IMR-90 (cell line): Measurements from ENCODE around the gene ASTN2. TPM values are rescaled to one million over a fixed set of nuclear protein-coding genes. Genes with fewer than 3 reads are reported as not detected.

Source experiments
- ATAC-seq: fragments of 200-7000 bp; cut with Tn5 transposase; 2 replicates; pipeline ENCODE4 v1.9.1; 2020; ENCODE audit warnings: low read depth, mild to moderate bottlenecking, moderate library complexity
- BruUV-seq: library from RNA; stranded (reverse); fragments of 400-500 nt; replicated peaks from 2 replicates; lab custom pipeline; 2021; lab: Mats Ljungman, UMichigan
- CTCF ChIA-PET: fragments of 300-600 bp; formaldehyde crosslinking; extraction: SDS; loops from one replicate; lab custom pipeline; 2021; ENCODE audit warnings: antibody characterized with exemption; lab: Yijun Ruan, JAX
- POLR2A ChIA-PET: fragments of 300-600 bp; sonication (Branson Sonifier 250); formaldehyde crosslinking; loops from one replicate; lab custom pipeline; 2022; ENCODE audit warnings: antibody characterized with exemption; ENCODE audit not compliant: unreplicated experiment; lab: Charles Lee
- DNase-seq: peaks from one replicate; pipeline ENCODE4 v3.0.0; 2013
- H2AFZ ChIP-seq: replicated peaks from 2 replicates; pipeline ENCODE3; 2013; ENCODE audit warnings: low read length, mild to moderate bottlenecking; ENCODE audit not compliant: poor library complexity
- H2AK5ac ChIP-seq: 2 replicates; pipeline ENCODE4 v1.6.1; 2013; ENCODE audit warnings: low read depth, low read length, inconsistent platforms
- H2AK9ac ChIP-seq: replicated peaks from 2 replicates; pipeline ENCODE3; 2013; ENCODE audit warnings: mild to moderate bottlenecking, low read depth, low read length, moderate library complexity; ENCODE audit not compliant: poor library complexity
- H2BK120ac ChIP-seq: 2 replicates; pipeline ENCODE4 v1.6.1; 2013; ENCODE audit warnings: low read depth, low read length, inconsistent platforms
- H2BK15ac ChIP-seq: 3 replicates; pipeline ENCODE4 v1.6.1; 2013; ENCODE audit warnings: low read depth, low read length, inconsistent platforms
- H2BK20ac ChIP-seq: 2 replicates; pipeline ENCODE4 v1.6.1; 2013; ENCODE audit warnings: low read depth, mild to moderate bottlenecking, inconsistent platforms, low read length, moderate library complexity
- H2BK5ac ChIP-seq: 2 replicates; pipeline ENCODE4 v1.6.1; 2013; ENCODE audit warnings: mild to moderate bottlenecking, low read depth, low read length, inconsistent platforms; ENCODE audit not compliant: poor library complexity, severe bottlenecking
- H3K14ac ChIP-seq: replicated peaks from 2 replicates; pipeline ENCODE4 v1.6.1; 2013; ENCODE audit warnings: low read depth, low read length, inconsistent platforms
- H3K18ac ChIP-seq: 2 replicates; pipeline ENCODE4 v1.6.1; 2013; ENCODE audit warnings: low read depth, low read length, control low read depth
- H3K23ac ChIP-seq: 2 replicates; pipeline ENCODE4 v1.6.1; 2013; ENCODE audit warnings: low read depth, low read length, inconsistent platforms
- H3K27ac ChIP-seq: 2 replicates; pipeline ENCODE4 v1.5.1; 2013; ENCODE audit warnings: mild to moderate bottlenecking, control low read depth, low read length; ENCODE audit not compliant: insufficient read depth
- H3K27me3 ChIP-seq: 2 replicates; pipeline ENCODE4 v1.6.1; 2013; ENCODE audit warnings: low read length; ENCODE audit not compliant: control insufficient read depth, insufficient read depth
- H3K36me3 ChIP-seq: 2 replicates; pipeline ENCODE4 v1.6.1; 2013; ENCODE audit warnings: low read length, mixed read lengths; ENCODE audit not compliant: control insufficient read depth, insufficient read depth
- H3K4ac ChIP-seq: 2 replicates; pipeline ENCODE4 v1.6.1; 2013; ENCODE audit warnings: low read depth, low read length, inconsistent platforms
- H3K4me1 ChIP-seq: 2 replicates; pipeline ENCODE4 v1.6.1; 2013; ENCODE audit warnings: low read length, mixed read lengths; ENCODE audit not compliant: control insufficient read depth, insufficient read depth
- H3K4me2 ChIP-seq: 2 replicates; pipeline ENCODE4 v1.6.1; 2013; ENCODE audit warnings: low read depth, mild to moderate bottlenecking, control low read depth, low read length, moderate library complexity
- H3K4me3 ChIP-seq: 2 replicates; pipeline ENCODE4 v1.5.1; 2013; ENCODE audit warnings: low read depth, mild to moderate bottlenecking, control low read depth, low read length, moderate library complexity; ENCODE audit not compliant: insufficient read depth
- H3K56ac ChIP-seq: 2 replicates; pipeline ENCODE4 v1.6.1; 2013; ENCODE audit warnings: low read length, inconsistent platforms; ENCODE audit not compliant: insufficient read depth; ENCODE audit errors: extremely low read depth
- H3K79me1 ChIP-seq, 2 experiments: 2 replicates each; pipeline ENCODE4 v1.6.1; 2013; ENCODE audit warnings: low read length in 2 of 2, inconsistent platforms in 1 of 2, low read depth in 1 of 2
- H3K9ac ChIP-seq: 2 replicates; pipeline ENCODE4 v1.6.1; 2013; ENCODE audit warnings: low read depth, low read length, control low read depth
- H3K9me1 ChIP-seq: 2 replicates; pipeline ENCODE4 v1.6.1; 2013; ENCODE audit warnings: low read length, inconsistent platforms; ENCODE audit not compliant: insufficient read depth
- H3K9me3 ChIP-seq: 2 replicates; pipeline ENCODE4 v1.6.1; 2013; ENCODE audit warnings: low read length; ENCODE audit not compliant: control insufficient read depth, insufficient read depth
- H4K20me1 ChIP-seq: 2 replicates; pipeline ENCODE4 v1.6.1; 2013; ENCODE audit warnings: low read length, inconsistent platforms; ENCODE audit not compliant: insufficient read depth
- H4K5ac ChIP-seq: 2 replicates; pipeline ENCODE4 v1.6.1; 2013; ENCODE audit warnings: mild to moderate bottlenecking, low read depth, low read length, control low read depth
- H4K8ac ChIP-seq, 2 experiments: 2 replicates each; pipeline ENCODE4 v1.6.1; 2013; ENCODE audit warnings: low read depth in 2 of 2, low read length in 2 of 2, control low read depth in 1 of 2, inconsistent platforms in 1 of 2
- H4K91ac ChIP-seq: 2 replicates; pipeline ENCODE4 v1.6.1; 2013; ENCODE audit warnings: low read depth, low read length, inconsistent platforms; ENCODE audit not compliant: insufficient read depth
- BHLHE40 ChIP-seq: fragments of 150-350 bp; IDR thresholded peaks from 2 replicates; pipeline ENCODE4 v1.6.1; 2016; ENCODE audit warnings: mild to moderate bottlenecking, low read depth, low read length
- CEBPB ChIP-seq: IDR thresholded peaks from 2 replicates; pipeline ENCODE4 v1.6.1; 2012; ENCODE audit warnings: low read depth, low read length, improper control_type of control experiment
- CHD1 ChIP-seq: IDR thresholded peaks from 2 replicates; pipeline ENCODE4 v1.6.1; 2012; ENCODE audit warnings: low read depth, low read length, improper control_type of control experiment
- CTCF ChIP-seq: conservative IDR thresholded peaks from 2 replicates; pipeline ENCODE4 v1.5.1; 2012; ENCODE audit warnings: mild to moderate bottlenecking, low read depth, low read length, improper control_type of control experiment
- ELK1 ChIP-seq: fragments of 150-350 bp; IDR thresholded peaks from 2 replicates; pipeline ENCODE4 v1.6.1; 2016; ENCODE audit warnings: low read depth, mild to moderate bottlenecking, low read length, moderate library complexity, borderline replicate concordance
- FOS ChIP-seq: fragments of 150-350 bp; IDR thresholded peaks from 2 replicates; pipeline ENCODE4 v1.6.1; 2016; ENCODE audit warnings: low read depth, low read length
- MAFK ChIP-seq: IDR thresholded peaks from 2 replicates; pipeline ENCODE4 v1.6.1; 2012; ENCODE audit warnings: low read depth, low read length, improper control_type of control experiment
- MAZ ChIP-seq: IDR thresholded peaks from 2 replicates; pipeline ENCODE4 v1.6.1; 2012; ENCODE audit warnings: low read depth, mild to moderate bottlenecking, low read length, improper control_type of control experiment, moderate library complexity, borderline replicate concordance
- MXI1 ChIP-seq: IDR thresholded peaks from 2 replicates; pipeline ENCODE4 v1.6.1; 2012; ENCODE audit warnings: low read depth, mild to moderate bottlenecking, low read length, moderate library complexity, borderline replicate concordance
- NFE2L2 ChIP-seq: fragments of 150-350 bp; IDR thresholded peaks from 2 replicates; pipeline ENCODE4 v1.6.1; 2016; ENCODE audit warnings: low read depth, mild to moderate bottlenecking, low read length
- POLR2A ChIP-seq: IDR thresholded peaks from 2 replicates; pipeline ENCODE4 v1.6.1; 2012; ENCODE audit warnings: mild to moderate bottlenecking, low read depth, low read length
- RAD21 ChIP-seq: IDR thresholded peaks from 2 replicates; pipeline ENCODE4 v1.6.1; 2012; ENCODE audit warnings: low read length, improper control_type of control experiment
- RCOR1 ChIP-seq: IDR thresholded peaks from 2 replicates; pipeline ENCODE4 v1.6.1; 2012; ENCODE audit warnings: mild to moderate bottlenecking, low read length, improper control_type of control experiment; ENCODE audit not compliant: insufficient replicate concordance
- RFX5 ChIP-seq: IDR thresholded peaks from 2 replicates; pipeline ENCODE4 v1.8.0; 2012; ENCODE audit warnings: low read depth, mild to moderate bottlenecking, low read length, moderate library complexity
- SMC3 ChIP-seq: fragments of 150-350 bp; IDR thresholded peaks from 2 replicates; pipeline ENCODE4 v1.6.1; 2016; ENCODE audit warnings: low read depth, mild to moderate bottlenecking, antibody characterized with exemption, low read length, moderate library complexity
- USF2 ChIP-seq: fragments of 150-350 bp; IDR thresholded peaks from 2 replicates; pipeline ENCODE4 v1.6.1; 2017; ENCODE audit warnings: mild to moderate bottlenecking, antibody characterized with exemption, low read length, low read depth
- WGBS, 2 experiments: methylation state at CpG; one replicate each; pipeline versions ENCODE4 v1.1.5 to v1.1.7; 2013; ENCODE audit warnings: missing lambda C conversion rate in 2 of 2; ENCODE audit not compliant: insufficient read length in 1 of 2; ENCODE audit errors: extremely low coverage in 2 of 2; 5-methylcytosine and 5-hydroxymethylcytosine counted together
- dilution Hi-C: fragments of 300-500 bp; cut with HindIII; formaldehyde crosslinking; loops from one replicate; pipeline ENCODE4 v1.14.3; 2018; ENCODE audit warnings: low sequenced_read_pairs; ENCODE audit not compliant: unreplicated experiment
- in situ Hi-C: fragments of 300-500 bp; cut with MboI; formaldehyde crosslinking; loops from 3 replicates; pipeline ENCODE4 v1.14.3; 2019; ENCODE audit warnings: low sequenced_read_pairs, inconsistent platforms, mixed read lengths
- intact Hi-C: fragments of 100-400 bp; cut with micrococcal nuclease; formaldehyde crosslinking; loops from 2 replicates; pipeline ENCODE4 v1.10.0; 2022
- polyA plus RNA-seq, 3 experiments: library from polyadenylated mRNA; depleted of rRNA; stranded (reverse); fragments of >200 nt; gene quantifications; 2 replicates each; pipeline ENCODE4 v1.2.3, GENCODE V29; 2012; ENCODE audit warnings: low replicate concordance in 1 of 3
- total RNA-seq: library from RNA; depleted of rRNA; stranded (reverse); fragments of >200 nt; gene quantifications from 2 replicates; pipeline ENCODE4 v1.2.3, GENCODE V29; 2012

The ASTN2 gene
- total and polyA plus RNA-seq, 2 of the 4 experiments (the other 2 are of a cell fraction) = 3.8 to 6.8 TPM

- intact Hi-C loops = no loop called here
- Histone ChIP-seq H4K5ac (no peak overlapping the region), H2AK9ac (no peak overlapping the region), H3K27me3 (no peaks in the 10 kb centered on the region), H3K9me3 (no peaks in the 10 kb centered on the region), H3K36me3 (peaks cover 67% of the 10 kb centered on the region), H3K9ac (no peak overlapping the region), H3K23ac (no peak overlapping the region), H3K14ac (no peak overlapping the region), H2BK5ac (no peak overlapping the region), H2AK5ac (no peak overlapping the region), H4K91ac (no peak overlapping the region), H3K9me1 (peaks cover 5% of the 10 kb centered on the region), H4K20me1 (0 out of 2 replicates have a peak, but pooled peaks cover 6% of the 10 kb centered on the region), H3K4me2 (no peak overlapping the region), H2BK20ac (no peak overlapping the region), H3K18ac (no peak overlapping the region), H3K4ac (no peak overlapping the region), H3K79me1 (no peaks in the 10 kb centered on the region), H3K4me3 (no peak overlapping the region), H2BK120ac (no peak overlapping the region), H3K4me1 (peaks cover 5% of the 10 kb centered on the region), H3K27ac (no peak overlapping the region), H4K8ac (no peak overlapping the region), H3K56ac (no peak overlapping the region), H2BK15ac (no peak overlapping the region), H2AFZ (no peak overlapping the region)
- TF ChIP-seq BHLHE40 (no peak), FOS (no peak), RAD21 (no peak), NFE2L2 (no peak), CHD1 (no peak), SMC3 (no peak), CTCF (no peak), CEBPB (no peak), RFX5 (no peak), RCOR1 (no peak), MXI1 (no peak), POLR2A (no peak), MAFK (no peak), MAZ (no peak), ELK1 (no peak), USF2 (no peak)
- CTCF ChIA-PET = no interaction called here
- POLR2A ChIA-PET = no interaction called here
- dilution Hi-C loops = no loop called here
- DNase-seq (no peak), ATAC-seq (no peak)
- in situ Hi-C loops = no loop called here
- WGBS, 2 experiments = 100% methylated on average over 1 of the region's 3 CpGs; no CpG with 5 or more reads in 1 of the 2 experiments
- BruUV-seq = no TSS peak
Observed at GRCh38 chr9:116395699-116396037, 1019.2 kb downstream of the ASTN2 start.
